ENCODE measurements around the gene ABHD10.

The ABHD10 gene

DNA sequence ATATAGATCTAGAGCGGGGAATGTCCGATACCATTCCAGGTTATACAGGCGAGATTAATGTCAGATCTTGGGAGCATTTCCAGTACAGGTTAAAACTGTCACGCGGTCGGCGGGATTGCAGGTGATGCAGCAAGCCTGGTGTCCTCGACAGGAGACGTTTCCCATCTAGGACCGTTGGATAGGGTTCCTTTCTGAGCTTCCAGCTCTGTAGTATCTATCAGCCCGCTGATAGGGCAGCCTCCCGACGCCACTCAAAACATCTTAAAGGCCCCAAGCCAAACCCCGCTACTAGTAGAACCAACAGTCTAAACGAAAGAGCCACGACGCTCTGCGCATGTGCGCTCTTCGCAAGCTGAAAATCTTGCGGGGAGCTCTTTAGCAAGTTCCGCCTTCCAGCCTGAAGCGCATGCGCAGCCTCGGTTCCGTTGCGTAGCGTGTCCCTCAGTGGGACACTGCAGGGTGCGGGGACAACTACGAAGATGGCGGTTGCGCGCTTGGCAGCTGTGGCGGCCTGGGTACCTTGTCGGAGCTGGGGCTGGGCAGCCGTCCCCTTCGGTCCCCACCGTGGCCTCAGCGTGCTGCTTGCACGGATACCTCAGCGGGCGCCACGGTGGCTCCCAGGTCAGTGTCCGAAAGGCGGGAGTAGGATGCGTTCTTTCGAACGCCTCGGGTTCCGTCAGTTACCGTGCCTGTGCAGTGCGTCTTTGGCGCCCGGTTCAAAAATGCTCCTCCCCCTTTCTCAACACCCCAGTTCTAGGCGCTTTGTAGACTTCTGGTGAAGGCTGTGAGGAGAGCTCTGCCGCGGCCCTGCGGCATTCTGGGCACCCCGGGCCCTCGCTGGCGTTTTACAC lies at the start of gene ABHD10:
ABHD10 (plus strand) TSS at position 444 of the 851 bp plus-strand sequence; CDS start at position 480, 36 bp downstream.
- DNase-seq (ENCODE audit: low read depth) = peak; percentile 96

DNA sequence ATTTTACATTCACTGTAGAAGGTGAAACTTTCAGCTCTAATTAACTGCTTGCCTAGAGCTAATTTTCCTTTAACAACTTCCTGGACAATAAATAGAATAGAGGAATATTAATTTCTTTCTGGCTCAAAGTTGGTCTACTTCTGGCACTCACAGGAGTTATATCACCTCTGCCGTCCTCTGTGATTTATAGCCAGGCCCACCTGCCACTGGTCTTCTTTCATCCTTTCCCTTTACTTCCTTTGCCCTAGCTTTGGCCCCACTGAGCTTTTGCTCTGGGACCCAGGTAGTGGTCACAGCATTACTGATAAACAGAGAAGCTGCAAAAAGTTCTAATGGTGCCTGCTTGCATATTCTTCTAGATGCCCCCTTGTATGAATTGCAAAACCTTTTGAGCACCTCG lies 49.3 kb upstream of the ABHD10 start:
- no peak for DNase-seq (ENCODE audit: low read depth)

DNA sequence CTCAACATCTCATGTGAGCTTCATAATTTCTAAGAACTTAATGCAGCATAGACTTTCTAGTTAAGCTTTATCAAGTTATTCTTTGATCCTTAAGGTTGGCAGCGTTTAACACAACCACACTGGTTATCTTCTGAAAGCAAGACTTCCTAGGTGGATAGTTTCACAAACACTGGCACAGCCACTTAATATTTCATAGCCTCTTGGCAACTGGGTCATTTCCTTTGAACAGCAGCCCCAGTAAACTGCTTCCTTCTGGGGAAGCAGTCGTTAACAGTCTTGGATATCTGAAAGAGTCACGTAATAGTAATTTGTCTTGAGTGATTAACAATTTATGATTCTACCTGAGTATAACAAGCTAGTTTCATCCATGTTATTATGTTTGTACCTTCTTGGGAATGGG lies 45.9 kb upstream of the ABHD10 start:
- no peak for DNase-seq (ENCODE audit: low read depth)

DNA sequence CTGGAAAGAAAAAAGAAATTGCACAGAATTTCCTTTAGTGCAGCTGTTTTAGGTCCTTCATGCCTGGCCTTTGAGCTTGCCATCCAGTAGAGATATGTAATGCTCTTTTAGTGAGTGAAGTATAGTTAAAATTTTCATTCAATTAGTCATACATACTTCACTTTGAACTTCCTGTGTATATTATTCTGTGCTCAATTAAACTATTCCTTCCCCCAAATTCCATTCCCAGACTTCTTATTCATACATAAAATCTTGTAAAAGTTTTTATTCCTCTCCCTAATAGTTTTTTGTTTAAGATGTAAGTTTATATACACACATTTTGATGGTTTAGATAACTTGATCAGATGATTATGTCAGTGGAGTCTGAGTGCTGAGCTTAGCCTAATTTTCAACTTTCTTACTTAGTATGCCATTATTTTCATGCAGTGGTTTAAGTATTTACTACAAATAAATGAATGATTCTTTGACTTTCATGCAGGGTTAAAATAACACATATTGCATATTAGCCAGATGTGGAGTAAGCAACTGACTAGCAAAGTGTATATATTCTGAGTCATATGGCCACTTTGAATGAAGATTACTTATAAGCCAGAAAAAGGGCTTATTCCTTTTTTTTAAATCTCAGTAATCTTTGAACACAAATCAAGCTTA lies 42.5 kb upstream of the ABHD10 start:
- no peak for DNase-seq (ENCODE audit: low read depth)

DNA sequence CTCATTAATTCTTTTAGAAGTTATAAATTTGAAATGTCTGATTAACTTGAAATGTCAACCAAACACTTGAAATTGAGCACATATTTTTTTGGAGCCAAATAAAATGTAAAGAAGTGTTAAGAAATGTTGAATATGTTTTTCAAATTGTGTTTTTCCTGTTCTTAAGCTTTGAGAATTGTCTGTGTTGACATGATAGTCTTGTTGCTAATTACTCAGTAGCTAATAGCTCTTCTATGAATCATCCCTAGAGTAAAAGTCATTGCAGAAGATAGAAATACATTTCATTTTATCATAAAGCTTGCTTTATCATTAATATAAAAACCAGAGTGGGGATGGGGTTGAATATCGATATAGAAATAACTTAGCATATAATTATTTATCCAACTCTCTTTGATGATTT lies 41.9 kb upstream of the ABHD10 start:
- DNase-seq (ENCODE audit: low read depth) = no peak

DNA sequence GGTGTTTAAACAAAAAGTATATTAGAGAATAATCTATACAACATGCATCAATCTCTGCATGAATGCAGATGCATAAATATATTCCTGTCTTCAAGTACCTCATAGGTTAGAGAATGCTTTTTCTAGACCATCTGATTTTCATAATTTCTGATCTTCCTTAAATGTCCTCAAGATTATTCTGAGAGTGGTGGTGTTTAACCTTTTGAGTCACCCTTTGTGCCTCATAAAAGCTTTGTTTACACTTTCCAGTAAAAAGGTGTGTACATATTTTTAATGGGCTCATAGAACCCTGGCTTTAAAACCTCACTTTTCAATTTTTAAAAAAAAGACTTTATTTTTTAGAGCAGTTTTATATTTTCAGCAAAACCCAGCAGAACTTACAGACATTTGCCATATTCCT lies 41.0 kb upstream of the ABHD10 start:
- DNase-seq (ENCODE audit: low read depth) = no peak

DNA sequence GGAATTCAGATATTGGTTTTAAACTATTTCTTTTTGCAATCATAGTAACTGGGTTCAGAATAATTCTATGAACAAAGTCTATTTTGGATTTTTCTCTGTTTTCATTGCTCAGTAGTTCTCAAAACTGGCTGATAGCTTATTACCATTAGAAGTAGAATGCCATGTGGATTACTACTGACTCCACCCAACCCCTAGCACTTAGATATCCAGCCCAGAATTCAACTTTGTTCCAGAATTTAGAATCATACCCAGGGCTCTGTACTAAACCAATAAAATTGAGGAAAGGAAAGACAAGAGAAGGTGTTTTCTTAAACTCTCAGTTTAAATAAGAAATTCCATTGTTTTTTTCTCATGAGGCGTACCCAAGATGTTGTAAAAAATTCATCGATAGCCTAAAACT lies 39.0 kb upstream of the ABHD10 start:
- no peak for DNase-seq (ENCODE audit: low read depth)

DNA sequence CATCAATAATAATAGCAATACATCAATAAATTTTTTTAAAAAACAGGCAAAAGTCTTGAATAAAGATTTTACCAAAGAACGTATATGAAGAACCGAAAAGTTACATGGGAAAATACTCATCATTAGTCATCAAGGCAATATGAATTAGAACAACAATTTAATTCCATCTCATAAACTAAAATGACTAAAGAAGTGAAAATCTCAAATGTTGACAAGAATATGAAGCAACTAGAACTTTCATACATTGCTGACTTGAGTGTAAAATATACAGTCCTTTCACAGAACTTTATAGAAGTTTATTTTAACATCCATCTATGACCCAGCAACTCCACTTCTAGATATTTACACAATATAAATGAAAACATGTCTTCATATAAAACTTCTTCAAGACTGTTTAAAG lies 35.3 kb upstream of the ABHD10 start:
- DNase-seq (ENCODE audit: low read depth) = no peak

DNA sequence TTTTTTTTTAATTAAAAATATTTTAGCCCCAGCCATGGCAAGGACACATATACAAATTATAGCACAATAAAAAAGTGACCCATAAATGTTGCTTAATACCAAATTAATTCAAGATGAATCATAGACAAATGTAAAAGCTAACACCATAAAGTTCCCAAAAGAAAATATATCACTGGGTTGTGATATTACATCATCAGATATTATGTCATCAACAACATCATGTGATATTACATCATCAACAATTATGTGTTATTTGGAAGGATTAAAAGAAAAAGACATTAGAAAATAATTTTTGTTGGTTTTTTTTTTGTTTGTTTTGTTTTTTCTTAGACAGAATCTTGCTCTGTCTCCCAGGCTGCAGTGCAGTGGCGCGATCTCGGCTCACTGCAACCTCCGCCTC lies 34.5 kb upstream of the ABHD10 start:
- no peak for DNase-seq (ENCODE audit: low read depth)

DNA sequence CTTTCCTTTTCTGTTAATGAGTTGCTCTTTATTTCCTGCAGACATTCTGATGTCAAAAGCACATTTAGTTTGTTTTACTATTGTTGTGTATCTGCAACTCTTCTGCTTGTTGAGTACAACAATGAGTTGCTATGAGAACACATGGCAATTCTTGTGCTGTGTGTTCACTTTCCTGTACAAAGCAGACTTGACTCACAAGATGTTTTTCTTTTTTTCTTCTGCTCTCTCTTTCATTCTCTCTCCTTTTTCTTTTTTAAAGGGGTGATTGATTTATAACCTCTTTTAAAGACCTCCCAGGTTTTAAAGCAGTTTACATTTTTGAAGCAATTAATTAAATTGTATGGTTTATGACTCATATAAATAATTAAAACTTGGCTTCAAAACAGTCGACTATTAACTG lies 31.6 kb upstream of the ABHD10 start:
- DNase-seq (ENCODE audit: low read depth) = no peak

DNA sequence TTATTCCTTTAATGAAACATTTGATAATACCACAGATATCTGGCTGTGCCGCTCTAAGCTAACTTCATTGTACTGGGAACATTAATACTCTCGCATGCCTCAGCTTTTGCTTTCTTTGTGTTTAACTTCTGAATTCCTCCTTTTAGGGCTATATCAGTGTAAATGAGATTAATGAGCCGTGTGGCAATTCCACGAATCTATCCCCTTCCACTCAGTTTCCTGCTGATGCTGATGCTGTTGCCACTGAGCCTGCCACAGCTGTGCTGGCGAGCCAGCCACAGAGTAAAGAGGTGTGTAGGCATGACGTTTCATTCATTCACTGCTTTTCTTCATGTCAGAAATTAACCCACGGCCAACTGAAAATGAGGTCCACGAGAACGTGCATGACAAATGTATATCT lies 30.0 kb upstream of the ABHD10 start:
- DNase-seq (ENCODE audit: low read depth) = no peak

DNA sequence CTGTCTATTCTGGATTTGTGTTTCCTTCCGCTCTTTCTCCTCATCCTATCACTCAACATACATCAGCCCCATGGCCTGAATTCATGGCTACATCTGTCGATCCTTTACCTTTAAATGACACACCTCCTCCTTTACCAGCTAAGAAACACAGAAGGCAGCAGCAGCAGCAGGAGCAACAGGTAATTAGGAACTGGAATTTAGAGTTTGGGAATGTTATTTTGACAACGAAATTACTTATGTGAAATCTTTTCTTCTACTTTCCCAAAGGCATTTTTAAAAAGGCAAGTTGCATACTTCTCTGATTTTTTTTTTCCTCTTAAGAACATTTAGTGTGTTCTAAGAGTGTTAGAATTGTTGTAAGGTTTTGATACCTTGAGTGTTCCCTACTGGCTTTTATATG lies 29.1 kb upstream of the ABHD10 start:
- no peak for DNase-seq (ENCODE audit: low read depth)

DNA sequence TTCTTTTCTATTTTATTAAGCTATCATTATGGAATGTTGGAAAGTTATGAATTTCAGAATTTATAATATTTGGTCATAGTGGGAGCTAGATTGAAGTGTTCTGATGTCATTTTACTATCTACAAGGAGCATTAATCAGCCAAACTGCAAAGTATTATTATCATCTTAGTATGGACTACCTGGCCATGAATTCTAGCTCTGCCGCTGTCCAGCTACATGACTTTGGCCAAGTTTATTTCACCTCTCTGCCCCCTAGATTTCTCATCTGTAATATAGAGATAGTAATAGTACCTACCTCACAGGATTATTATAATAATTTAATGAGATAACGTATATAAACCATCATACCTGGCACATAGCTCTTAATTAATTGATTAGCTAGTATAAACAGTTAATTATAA lies 27.8 kb upstream of the ABHD10 start:
- DNase-seq (ENCODE audit: low read depth) = no peak

DNA sequence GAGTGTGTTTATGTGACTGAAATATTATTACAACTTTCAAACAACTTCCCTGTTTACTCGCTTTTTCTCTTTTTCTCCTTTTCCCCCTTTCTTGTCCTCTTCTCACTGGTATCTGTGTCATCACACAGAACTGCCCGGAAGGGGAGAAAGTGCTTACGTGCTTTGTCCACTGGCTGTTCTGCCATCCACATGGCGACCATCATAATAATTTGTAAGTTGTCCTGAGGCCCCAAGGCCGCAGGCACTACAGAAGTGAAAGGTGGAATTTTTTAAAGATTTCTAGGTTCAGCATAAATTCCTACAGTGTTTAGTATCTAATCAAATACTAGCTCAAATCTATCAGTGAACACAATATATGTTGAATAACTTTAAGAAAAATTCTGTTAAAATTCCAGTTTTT lies 26.7 kb upstream of the ABHD10 start:
- no peak for DNase-seq (ENCODE audit: low read depth)

DNA sequence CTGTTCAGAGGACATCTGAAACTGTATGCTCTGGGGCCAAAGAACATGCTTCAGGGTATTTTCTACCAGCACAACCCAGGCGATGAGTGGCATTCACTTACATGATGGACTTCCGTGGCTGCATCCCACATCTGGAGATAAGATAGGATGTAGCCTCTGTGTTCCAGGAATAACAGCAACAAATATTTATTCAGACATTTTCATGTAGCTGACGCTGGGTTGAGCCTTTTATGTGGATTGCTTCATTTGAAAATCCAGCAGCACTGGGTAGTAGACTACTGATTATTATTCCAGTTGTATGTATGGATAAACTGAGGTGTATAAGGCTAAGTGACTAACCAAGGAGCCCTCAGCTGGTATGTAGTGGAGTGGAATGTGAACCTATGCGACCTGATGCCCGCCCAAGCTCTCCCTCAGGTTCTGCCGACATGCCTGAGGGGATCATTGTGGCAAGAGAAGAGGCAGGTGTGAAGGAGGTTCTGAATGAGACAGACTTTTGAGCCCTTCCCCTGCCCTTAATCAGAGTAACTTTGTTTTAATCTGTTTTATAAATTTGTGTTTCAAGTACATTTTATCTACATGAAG lies 25.9 kb upstream of the ABHD10 start:
- DNase-seq (ENCODE audit: low read depth) = no peak

DNA sequence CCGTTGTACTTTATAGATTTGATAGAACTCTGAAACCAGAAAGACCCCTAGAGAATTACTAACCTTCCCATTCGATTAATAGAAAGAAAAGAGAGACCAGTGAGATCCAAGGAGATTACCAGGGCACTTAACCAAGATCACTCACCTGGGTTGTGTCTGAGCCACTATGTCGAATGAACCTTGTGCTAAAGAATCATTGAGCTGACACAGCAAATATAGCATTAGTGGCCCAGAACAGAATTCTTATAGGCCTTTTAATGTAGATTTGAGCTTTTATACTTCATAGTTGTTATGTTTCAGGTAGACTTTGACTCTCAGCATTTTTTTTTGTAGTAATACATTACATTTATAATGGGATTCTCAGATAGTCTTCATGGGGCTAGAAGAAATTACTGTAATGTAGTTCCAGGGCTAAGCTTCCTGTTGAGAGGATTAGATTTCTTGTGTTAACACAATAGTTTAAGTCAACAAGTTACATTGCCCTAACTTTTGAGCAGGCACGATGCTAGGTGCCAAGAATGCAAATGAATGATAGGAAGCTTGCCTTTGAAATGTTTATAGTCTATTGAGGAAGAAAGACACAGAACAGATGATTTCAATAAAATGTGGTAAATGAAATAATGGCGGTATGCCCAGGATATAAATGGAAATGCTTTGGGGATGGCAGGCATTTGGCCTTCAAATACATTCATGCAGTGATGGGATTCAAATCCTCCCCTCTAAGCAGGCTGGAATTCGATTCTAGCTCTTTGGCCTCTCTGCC lies 24.4 kb upstream of the ABHD10 start:
- DNase-seq (ENCODE audit: low read depth) = no peak

DNA sequence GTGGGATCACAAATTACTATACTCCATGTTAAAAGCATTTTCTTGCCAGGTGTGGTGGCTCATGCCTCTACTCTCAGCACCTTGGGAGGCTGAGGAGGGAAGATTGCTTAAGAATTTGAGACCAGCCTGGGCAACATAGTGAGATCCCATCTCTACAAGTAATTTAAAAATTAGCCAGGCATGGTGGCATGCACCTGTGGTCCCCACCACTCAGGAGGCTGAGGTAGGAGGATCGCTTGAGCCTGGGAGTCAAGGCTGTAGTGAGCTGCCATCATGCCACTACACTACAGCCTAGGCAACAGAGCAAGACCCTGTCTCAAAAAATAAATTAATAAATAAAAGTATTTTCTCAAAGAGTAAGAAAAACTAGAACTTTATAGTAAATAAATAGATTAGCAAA lies 22.9 kb upstream of the ABHD10 start:
- DNase-seq (ENCODE audit: low read depth) = no peak

DNA sequence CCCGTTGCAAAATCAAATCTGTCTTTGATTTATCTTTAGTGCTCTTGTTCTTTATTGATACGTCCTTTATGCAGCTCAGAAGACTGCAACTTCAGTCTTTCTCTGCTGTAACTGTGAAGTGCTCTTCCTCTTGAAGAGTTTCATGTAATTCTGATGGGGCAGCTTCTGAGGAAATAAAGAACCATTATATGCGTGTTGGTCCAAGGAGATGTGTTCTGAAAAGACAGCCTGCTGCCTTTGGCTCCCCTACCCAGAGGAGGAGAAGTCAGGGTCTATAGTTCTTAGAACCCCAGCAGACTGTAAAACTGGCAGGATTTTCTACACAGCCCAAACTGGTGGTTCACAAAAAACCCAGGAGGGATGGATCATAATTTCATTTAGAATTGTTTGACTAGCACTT lies 22.4 kb upstream of the ABHD10 start:
- no peak for DNase-seq (ENCODE audit: low read depth)

DNA sequence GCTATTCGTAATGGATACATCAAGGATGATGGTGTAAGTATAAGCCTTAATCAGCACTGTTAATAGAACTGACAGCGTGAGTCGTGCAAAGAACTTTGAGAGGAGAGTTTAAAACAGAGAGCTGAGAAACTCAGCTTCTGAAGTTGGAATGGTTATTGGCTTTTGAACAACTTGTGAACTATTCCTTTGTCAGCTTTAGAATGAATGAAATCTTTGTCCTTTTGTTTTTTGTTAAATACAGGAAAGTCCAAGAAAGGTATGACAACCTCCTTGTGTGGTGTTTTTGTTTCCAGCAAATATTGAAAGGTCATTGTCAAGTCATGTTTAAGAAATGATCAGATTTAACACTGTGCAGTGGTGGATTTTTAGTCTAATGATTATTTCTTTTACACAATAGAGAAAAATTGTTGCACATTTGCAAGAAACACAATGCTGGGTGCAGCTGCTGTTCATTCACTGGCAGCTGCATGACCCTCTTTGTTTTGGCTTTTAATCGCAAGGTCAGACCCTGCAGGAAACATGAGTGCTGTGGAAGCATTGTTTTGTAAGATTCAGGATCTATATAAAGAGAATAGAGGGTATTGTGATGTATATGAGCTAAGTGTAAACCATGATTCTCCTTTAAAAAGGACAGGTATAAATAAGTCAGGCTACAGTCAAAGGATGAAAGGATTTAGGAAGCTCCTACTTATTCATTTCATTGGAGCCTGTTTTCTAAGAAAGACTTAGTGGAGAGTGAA lies 21.7 kb upstream of the ABHD10 start:
- no peak for DNase-seq (ENCODE audit: low read depth)

DNA sequence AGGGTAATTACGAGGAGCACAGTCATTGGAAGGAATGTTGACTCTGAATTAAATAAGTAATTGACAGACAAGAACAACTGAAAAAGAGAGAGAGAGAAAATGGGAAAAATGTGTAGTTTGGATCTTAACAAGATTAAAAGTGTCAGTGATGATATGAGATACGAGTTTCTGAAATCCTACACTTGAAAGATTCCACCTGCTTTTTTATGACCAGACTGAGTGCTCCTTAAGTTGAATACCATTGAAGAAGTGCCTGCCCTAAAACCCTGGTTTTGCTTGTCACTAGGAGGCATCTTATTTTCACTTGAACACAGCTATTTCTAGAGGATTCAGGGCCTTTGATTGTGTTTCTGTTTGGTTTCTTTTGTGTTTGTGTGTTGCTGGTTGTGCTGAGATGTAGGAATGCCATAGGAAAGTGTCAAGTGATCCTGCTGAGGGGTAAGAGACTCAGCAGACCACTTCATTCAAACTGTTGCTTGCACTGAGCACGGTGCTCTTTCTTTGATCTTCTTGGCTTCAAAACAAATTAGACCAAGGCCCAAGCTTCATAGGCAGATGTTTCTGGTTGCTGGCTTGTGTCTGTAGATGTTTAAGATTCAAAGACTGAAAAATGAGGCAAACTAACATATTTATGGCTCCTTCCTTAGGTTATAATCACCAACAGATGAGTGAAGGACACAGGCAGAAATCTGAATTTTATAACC lies 17.2 kb upstream of the ABHD10 start:
- no peak for DNase-seq (ENCODE audit: low read depth)

DNA sequence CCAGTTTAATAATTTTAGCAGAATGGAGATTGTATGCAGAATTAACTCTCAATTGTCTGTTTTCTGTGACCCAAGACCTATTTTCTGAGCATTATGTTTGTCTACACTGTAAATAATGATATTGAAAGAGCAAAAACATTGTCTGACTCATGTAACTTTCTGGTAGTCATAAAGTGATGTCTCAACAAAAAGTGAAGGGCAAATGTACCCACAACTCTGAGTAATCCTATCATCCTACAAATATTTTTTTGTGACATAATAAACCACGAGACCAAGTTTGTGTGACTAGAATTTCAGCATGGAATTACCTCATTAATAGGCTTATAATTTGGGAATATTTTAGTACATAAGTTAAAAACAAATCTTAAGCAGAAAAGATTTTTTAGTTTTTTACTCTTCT lies 15.4 kb upstream of the ABHD10 start:
- peak; percentile 79 for DNase-seq (ENCODE audit: low read depth)

Data from stromal cell of bone marrow (primary cell).